Measurements from ENCODE around the gene VSTM4.

Gene VSTM4

GRCh38 chr10:49141541-49142332 lies 26.4 kb upstream of the VSTM4 start:
- Histone ChIP-seq H3K27me3 (ENCODE audit: insufficient read depth, low read depth, severe bottlenecking) (peaks cover 5% of the 10 kb centered on the region), H3K4me3 (ENCODE audit: low read depth, low read length) (no peak overlapping the region), H3K36me3 (no peaks in the 10 kb centered on the region), H3K27ac (no peak overlapping the region), H3K9me3 (ENCODE audit: severe bottlenecking) (peaks cover under 1% of the 10 kb centered on the region)
- TF ChIP-seq, protein P1, sequence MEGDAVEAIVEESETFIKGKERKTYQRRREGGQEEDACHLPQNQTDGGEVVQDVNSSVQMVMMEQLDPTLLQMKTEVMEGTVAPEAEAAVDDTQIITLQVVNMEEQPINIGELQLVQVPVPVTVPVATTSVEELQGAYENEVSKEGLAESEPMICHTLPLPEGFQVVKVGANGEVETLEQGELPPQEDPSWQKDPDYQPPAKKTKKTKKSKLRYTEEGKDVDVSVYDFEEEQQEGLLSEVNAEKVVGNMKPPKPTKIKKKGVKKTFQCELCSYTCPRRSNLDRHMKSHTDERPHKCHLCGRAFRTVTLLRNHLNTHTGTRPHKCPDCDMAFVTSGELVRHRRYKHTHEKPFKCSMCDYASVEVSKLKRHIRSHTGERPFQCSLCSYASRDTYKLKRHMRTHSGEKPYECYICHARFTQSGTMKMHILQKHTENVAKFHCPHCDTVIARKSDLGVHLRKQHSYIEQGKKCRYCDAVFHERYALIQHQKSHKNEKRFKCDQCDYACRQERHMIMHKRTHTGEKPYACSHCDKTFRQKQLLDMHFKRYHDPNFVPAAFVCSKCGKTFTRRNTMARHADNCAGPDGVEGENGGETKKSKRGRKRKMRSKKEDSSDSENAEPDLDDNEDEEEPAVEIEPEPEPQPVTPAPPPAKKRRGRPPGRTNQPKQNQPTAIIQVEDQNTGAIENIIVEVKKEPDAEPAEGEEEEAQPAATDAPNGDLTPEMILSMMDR (IDR thresholded peaks at IDR 0.05; ENCODE audit: low read depth, low read length) = no peak
- DNase-seq = no peak

DNA sequence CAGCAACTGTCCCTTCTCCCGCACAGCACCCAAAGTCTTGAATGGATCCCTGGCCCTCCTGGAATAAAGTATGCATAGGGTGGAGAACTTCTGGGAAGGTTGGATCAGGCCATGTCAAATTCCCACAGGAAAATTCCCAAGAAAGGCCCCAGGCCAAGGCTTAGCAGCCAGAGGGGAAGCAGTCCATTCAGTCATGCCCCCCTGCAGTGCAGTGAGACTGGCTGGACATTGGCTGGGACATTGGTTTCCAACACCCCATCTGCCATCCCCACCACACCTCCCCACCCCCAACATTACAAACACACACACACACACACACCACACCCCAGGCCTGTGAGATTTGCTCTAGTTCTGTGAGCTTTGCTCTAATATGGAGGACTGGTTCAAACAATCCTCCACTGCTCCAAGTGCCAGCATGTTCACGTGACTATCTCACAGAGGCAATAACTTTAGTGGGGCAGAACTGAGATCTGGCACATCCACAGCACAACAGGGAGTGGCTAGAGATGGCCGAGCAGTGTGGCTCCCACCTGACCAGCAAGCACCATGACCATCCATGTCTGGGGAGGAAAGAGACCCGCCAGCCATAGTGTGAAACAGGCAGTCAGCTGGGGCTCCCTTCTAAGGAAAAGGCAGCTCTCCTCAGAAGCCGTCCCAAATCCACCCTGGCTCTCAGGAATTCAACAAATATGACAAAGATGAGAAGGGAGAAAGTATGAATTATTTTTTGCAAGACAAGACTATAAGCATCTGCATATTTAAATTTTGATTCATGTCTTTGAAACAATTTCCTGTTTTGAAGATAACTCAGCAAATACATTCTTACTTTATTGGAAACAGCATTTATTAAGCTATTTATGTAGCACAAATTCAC lies 25.2 kb upstream of the VSTM4 start:
- no peak overlapping the region for H3K27ac ChIP-seq
- TF ChIP-seq, protein P1 (IDR thresholded peaks at IDR 0.05; ENCODE audit: low read depth, low read length) = no peak
- no peak for DNase-seq
- H3K36me3 ChIP-seq = no peaks in the 10 kb centered on the region
- H3K4me3 ChIP-seq (ENCODE audit: low read depth, low read length) = no peak overlapping the region
- peaks cover 5% of the 10 kb centered on the region for H3K27me3 ChIP-seq (ENCODE audit: insufficient read depth, low read depth, severe bottlenecking)
- H3K9me3 ChIP-seq (ENCODE audit: severe bottlenecking) = peaks cover 3% of the 10 kb centered on the region

DNA sequence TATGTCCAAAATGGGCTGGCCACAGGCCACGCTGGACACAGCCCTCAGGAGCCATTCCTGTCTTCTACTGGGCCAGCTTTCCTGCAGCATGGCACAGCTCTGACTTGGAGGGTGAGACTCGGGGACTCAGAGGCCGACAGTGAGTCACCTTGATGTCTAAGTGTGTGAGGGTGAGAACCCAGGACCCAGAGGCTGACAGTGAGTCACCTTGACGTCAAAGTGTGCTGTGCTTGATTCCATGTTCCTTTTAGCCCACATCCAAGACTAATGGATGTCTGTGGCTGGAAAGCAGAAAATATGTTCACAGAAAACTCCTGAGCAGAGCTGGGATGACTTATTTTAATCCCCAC lies 24.5 kb upstream of the VSTM4 start:
- Histone ChIP-seq H3K36me3 (no peaks in the 10 kb centered on the region), H3K9me3 (ENCODE audit: severe bottlenecking) (peaks cover 3% of the 10 kb centered on the region), H3K27ac (no peak overlapping the region), H3K27me3 (ENCODE audit: insufficient read depth, low read depth, severe bottlenecking) (peaks cover 5% of the 10 kb centered on the region), H3K4me3 (ENCODE audit: low read depth, low read length) (no peak overlapping the region)
- no peak for DNase-seq
- TF ChIP-seq, protein P1 (IDR thresholded peaks at IDR 0.05; ENCODE audit: low read depth, low read length) = no peak

GRCh38 chr10:49139028-49139845 lies 23.9 kb upstream of the VSTM4 start:
- H3K27me3 ChIP-seq (ENCODE audit: insufficient read depth, low read depth, severe bottlenecking) = peaks cover 7% of the 10 kb centered on the region
- TF ChIP-seq, protein P1 (IDR thresholded peaks at IDR 0.05; ENCODE audit: low read depth, low read length) = no peak
- no peak for DNase-seq
- H3K4me3 ChIP-seq (ENCODE audit: low read depth, low read length) = no peak overlapping the region
- no peak overlapping the region for H3K27ac ChIP-seq
- H3K9me3 ChIP-seq (ENCODE audit: severe bottlenecking) = peaks cover 3% of the 10 kb centered on the region
- no peaks in the 10 kb centered on the region for H3K36me3 ChIP-seq

GRCh38 chr10:49138361-49138891 lies 23.1 kb upstream of the VSTM4 start:
- H3K27ac ChIP-seq = no peak overlapping the region
- no peak for DNase-seq
- peaks cover 3% of the 10 kb centered on the region for H3K9me3 ChIP-seq (ENCODE audit: severe bottlenecking)
- TF ChIP-seq, protein P1 (IDR thresholded peaks at IDR 0.05; ENCODE audit: low read depth, low read length) = no peak
- no peak overlapping the region for H3K4me3 ChIP-seq (ENCODE audit: low read depth, low read length)
- peaks cover 7% of the 10 kb centered on the region for H3K27me3 ChIP-seq (ENCODE audit: insufficient read depth, low read depth, severe bottlenecking)
- H3K36me3 ChIP-seq = no peaks in the 10 kb centered on the region

Measured in WERI-Rb-1 (cell line).